GM18861 (cell line): Measurements from ENCODE around the gene NLGN2.

ENCODE experiments used
- ATAC-seq: cut with Tn5 transposase; IDR thresholded peaks from one replicate; pipeline ENCODE4 v1.9.1; 2021; ENCODE audit not compliant: unreplicated experiment

Gene NLGN2

GRCh38 chr17:7436556-7437368 is 29.1 kb downstream of the NLGN2 start:
- peak; percentile 37 for ATAC-seq

GRCh38 chr17:7437369-7437863 is 29.8 kb downstream of the NLGN2 start:
- ATAC-seq: no peak

GRCh38 chr17:7437950-7438614 is 30.4 kb downstream of the NLGN2 start:
- no peak for ATAC-seq

DNA sequence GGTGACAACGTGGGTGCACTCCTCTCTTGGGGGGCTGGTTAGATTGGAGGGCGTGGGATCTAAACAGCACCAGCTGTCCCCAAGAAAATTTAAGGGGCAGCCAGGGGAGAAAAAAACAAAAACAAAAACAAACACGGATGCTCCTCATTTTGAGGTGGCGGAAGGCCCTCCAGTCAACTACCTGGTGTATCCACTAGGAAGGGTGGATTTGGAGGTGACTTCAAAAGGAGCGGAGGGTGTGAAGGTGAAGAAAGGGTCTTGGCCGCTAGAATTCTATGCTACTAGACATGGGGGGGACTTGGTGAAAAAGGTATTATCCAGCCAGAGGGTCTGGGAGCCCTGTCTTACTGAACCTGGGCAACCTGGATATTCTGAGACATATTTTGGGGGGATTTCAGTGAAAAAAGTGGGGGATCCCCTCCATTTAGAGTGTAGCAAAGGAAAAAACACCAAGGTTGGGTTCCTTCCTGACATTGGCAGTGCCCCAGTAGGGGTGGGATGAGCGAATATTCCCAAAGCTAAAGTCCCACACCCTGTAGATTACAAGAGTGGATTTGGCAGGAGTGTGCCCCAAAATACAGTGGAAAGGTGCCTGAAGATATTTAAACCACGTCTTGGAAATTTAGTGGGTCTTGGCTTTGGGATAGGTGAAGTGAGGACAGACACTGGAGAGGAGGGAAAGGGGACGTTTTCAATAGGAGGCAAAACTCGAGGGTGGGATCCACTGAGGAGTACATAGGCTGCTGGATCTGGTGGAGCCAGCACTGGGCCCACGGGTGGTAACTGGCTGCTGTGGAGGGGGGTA is 31.2 kb downstream of the NLGN2 start:
- ATAC-seq: no peak

- ATAC-seq: no peak
Measured at GRCh38 chr17:7439462-7440112, 31.9 kb downstream of the NLGN2 start, which contains the start of gene FGF11. TSS of gene FGF11 (plus strand) at chr17:7439512. CDS start at chr17:7439621, 109 bp downstream.

DNA sequence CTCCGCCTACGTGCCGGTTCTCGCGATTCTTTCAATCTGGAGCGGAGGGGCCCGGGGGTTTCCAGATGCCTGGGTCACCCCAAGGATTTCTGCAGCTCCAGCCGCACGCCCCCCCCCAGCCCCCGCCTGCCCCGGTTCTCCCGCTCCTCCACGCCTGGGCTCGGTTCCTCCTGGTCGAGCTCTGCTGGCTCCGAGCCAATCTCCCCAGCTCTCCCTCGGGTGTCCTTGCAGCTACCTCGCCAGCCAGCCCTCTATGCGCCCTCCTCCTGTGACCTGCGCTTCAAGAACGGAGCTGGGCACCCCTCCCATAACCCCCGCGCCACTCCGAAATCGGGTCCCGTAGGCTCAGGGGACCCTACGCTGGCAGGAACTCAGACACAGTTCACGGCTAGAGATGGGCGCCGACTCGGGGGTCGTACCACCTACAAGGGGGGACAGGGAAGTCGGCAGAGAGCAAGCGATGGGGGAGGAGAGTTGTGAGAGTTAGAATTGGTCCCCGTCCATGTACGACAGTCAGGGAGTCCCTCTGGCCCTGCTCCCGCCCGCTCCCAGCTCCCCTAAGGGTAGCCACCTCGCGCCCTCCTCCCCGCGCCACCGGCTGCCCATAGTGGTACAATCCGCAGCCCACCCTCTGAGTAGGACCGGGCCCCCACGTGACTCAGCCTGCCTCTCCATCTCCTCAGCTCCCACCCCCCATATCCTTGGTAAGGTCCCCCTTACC is 32.6 kb downstream of the NLGN2 start:
- no peak for ATAC-seq

DNA sequence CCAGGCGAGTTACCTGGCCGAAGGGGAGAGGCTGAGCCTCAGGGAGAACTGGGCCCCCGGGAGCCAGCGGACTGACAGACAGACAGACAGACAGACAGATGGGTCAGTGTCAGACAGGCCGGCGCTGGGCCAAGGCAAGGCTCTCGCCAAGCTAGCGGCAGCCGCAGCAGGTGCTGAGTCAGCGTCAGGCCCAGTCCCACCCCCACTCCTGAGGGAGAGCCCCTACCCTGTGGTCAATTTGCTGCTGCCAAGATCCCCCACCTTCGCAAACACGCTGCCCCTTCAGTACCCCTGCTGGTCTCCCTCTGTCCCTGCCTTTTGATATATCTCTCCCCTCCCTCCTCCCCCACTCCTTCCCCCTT is 33.2 kb downstream of the NLGN2 start:
- ATAC-seq: no peak

DNA sequence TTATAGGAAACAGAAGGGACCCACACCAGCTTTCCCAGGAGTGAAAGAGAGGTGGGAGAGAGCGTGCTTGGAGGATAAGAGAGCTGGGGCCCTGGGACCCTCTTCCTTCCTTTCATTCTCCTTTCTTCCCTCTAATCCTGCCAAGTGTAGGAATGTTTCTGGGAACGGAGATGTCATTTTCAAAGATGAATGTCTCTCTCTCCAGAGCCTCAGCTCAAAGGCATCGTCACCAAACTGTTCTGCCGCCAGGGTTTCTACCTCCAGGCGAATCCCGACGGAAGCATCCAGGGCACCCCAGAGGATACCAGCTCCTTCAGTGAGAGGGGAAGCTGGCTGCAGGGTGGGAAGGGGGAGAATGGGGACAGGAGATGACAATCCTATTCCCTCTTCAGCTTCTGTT is 33.6 kb downstream of the NLGN2 start:
- ATAC-seq: no peak

- no peak for ATAC-seq
Measured at GRCh38 chr17:7442142-7442541, 34.5 kb downstream of the NLGN2 start.

- ATAC-seq: no peak
Measured at GRCh38 chr17:7443499-7444485, 36.1 kb downstream of the NLGN2 start.

DNA sequence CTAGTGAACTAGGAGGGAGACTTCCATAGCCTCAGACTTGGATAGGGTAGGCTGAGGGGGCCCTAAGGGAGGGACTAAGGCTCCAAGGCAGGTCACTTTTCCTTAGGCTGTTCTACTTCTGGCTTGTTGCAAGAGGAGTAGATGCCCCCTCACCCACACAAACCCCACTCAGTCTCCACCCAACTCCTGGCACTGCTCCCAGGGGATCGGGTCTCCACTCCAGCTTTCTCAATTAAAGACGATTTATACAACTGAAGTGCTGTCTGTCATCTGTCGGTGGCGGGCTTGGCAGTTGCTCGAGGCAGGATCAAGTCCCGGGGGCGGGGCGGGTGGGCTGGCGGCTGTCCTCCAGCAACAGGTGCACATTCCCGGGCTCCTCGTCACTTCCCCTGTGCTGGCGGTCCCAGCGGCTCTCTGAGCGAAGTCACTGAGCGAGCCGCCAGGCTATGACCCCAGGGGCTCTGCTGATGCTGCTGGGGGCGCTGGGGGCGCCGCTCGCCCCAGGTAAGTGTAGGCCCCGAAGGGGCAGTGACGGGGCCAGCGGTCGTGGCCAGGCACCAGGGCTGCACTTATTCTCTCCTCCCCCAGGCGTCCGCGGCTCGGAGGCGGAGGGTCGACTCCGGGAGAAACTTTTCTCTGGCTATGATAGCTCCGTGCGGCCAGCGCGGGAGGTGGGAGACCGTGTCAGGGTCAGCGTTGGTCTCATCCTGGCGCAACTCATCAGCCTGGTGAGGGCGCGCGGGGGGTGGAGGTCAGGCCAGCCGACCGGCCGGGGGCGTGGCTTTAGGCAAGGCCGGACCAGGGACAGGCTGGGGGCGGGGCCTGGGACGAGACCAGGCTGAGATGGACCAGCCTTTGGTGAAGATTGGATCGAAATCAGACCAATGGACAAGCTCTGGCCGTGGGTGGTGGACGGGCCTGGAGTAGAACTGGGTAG is 37.3 kb downstream of the NLGN2 start, which contains the start of gene CHRNB1:
Gene CHRNB1 (plus strand): TSS at position 380 of the 937 bp plus-strand sequence. CDS start 67 bp downstream, at position 447.
- ATAC-seq: peak; percentile 48

GRCh38 chr17:7445619-7445968 is 37.9 kb downstream of the NLGN2 start:
- ATAC-seq: peak; percentile 20

DNA sequence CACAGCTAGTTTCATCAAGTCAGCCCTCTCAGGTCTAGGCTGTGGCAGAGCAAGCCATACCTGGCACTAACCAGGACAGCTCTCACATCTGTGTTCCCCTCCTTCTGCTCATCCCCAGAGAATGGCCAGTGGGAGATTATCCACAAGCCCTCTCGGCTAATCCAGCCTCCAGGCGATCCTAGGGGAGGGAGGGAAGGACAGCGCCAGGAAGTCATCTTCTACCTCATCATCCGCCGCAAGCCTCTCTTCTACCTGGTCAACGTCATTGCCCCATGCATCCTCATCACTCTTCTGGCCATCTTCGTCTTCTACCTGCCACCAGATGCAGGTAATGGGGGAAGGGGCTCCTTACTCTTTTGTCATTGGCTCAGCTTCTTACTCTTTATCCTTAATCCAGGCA is 40.8 kb downstream of the NLGN2 start:
- ATAC-seq: no peak

GRCh38 chr17:7459961-7460545 is 52.4 kb downstream of the NLGN2 start:
- ATAC-seq: no peak

- ATAC-seq: no peak
Measured at GRCh38 chr17:7460850-7461660, 53.4 kb downstream of the NLGN2 start.

DNA sequence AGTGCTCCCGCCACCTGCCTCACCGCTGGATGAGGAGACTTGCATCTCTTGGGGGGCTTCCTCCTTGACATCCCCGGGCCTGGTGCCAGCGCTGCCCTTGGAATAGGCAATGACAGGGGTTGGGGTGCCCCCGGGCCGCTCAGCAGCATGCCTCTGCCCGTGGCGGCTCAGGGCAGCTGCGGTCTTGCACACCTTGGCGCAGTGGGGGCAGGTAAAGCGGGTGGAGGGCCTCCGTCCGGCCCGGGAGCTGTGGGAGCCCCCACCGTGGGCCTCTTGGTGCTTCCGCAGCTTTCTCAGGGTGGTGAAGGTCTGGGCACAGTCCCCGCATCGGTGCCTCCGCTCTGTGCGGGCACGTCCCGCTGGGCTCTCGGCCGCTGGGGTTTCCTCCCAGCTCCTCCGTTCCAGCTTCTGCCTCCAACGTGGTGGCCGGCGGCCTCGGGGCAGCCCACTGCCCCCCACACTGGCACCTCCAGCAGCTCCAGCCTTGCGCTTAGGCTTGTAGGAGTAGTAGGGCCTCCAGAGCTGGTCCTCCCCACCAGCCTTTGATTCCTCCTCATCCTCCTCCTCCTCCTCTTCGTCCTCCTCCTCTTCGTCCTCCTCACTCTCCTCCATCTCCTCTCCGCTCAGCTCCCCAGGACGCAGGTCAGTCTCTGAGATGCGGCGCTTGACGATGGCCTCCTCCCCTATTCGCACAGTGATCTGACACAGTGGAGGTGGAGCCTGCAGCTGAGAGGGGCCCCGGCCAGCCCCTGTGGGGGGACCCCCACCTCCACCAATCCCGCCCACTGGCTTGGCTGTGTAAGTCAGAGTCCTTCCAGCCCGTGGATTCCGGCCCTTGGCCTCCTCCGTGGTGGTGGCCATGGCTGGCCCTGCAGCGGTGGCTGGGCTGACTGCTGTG is 55.1 kb downstream of the NLGN2 start:
- no peak for ATAC-seq
